Astrocyte (in vitro differentiated cells and primary cell): ENCODE results near the gene KLHL30.

Experiments used
- CTCF ChIP-seq: IDR thresholded peaks from 2 replicates; pipeline ENCODE4 v1.5.1; 2011; ENCODE audit warnings: low read depth, mild to moderate bottlenecking, inconsistent platforms, low read length, moderate library complexity; ENCODE audit not compliant: insufficient read depth
- EZH2 ChIP-seq: IDR thresholded peaks from 2 replicates; pipeline ENCODE4 v1.6.1; 2012; ENCODE audit warnings: mild to moderate bottlenecking, low read length, inconsistent platforms; ENCODE audit not compliant: insufficient read depth

GRCh38 chr2:238133499-238134392 is 4.7 kb upstream of the KLHL30 start:
- no peak for TF ChIP-seq CTCF
- TF ChIP-seq EZH2, result no peak
